Activated naive CD8-positive, alpha-beta T cell treated with anti-CD3 and anti-CD28 coated beads, Interleukin-2, amount 50 U/mL, for 24 hours (primary cell): ENCODE data around the gene STK39.

Experiments used
- ATAC-seq: fragments of 150-1000 bp; cut with Tn5 transposase; one replicate; pipeline ENCODE4 v1.10.0; 2021
- DNase-seq: peaks from one replicate; pipeline ENCODE4 v3.0.0; 2021
- H3K27ac Mint-ChIP-seq: one replicate; pipeline ENCODE4 v1.8.0; 2021; ENCODE audit warnings: mild to moderate bottlenecking, mixed read lengths
- H3K27me3 Mint-ChIP-seq: one replicate; pipeline ENCODE4 v1.8.0; 2021; ENCODE audit warnings: mixed read lengths
- H3K36me3 Mint-ChIP-seq: one replicate; pipeline ENCODE4 v1.8.0; 2021; ENCODE audit warnings: low read depth, mixed read lengths
- H3K4me1 Mint-ChIP-seq: one replicate; pipeline ENCODE4 v1.8.0; 2021; ENCODE audit warnings: mixed read lengths
- H3K4me3 Mint-ChIP-seq: one replicate; pipeline ENCODE4 v1.8.0; 2021; ENCODE audit warnings: mild to moderate bottlenecking, moderate library complexity, mixed read lengths
- H3K9me3 Mint-ChIP-seq: one replicate; pipeline ENCODE4 v1.8.0; 2021; ENCODE audit warnings: mixed read lengths

Gene STK39

DNA sequence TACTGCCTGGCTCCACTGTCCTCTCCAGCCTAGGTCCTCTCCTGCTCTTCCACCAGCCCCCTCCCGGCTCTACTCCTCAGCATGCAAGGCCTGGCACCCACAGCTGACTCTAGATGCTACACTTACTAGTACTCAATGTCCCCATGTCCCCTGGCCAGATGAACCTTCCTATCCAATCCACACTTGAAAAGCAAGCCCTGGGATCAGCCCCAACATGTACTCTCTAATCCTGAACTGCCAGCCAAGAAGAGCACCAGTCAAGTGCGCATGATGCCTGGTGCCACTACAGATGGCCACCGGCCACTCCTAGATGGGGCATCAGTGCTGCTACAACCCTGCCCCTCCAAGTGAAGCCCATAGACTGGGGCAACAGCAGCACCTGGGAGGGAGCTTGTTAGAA, 168.2 kb downstream of the STK39 start:
- H3K27ac Mint-ChIP-seq: no peak overlapping the region
- no peak for DNase-seq
- peaks cover 14% of the 10 kb centered on the region for H3K36me3 Mint-ChIP-seq
- no peaks in the 10 kb centered on the region for H3K4me1 Mint-ChIP-seq
- no peak for ATAC-seq
- H3K9me3 Mint-ChIP-seq: no peaks in the 10 kb centered on the region
- no peak overlapping the region for H3K4me3 Mint-ChIP-seq
- H3K27me3 Mint-ChIP-seq: no peaks in the 10 kb centered on the region

DNA sequence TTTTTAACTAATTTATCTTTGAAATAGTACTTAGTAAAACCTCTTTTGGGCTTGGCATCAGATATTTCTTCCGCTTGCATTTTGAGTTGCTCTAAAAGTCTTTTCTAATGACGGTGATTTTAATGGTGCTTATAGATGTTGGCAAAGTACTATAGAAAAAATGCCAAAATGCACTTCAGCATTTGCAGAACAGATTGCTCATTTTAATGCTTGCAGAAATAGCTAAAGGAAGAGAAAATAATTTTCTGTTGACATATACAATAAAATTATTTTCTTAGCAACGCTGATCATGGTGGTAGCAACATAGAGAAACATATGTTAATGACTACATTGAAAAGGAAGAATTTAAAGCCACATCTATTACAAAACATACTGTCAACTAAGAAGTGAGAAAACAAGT, 170.7 kb downstream of the STK39 start:
- H3K27ac Mint-ChIP-seq: no peak overlapping the region
- no peak overlapping the region for H3K4me3 Mint-ChIP-seq
- ATAC-seq (no peak), DNase-seq (no peak)
- no peaks in the 10 kb centered on the region for H3K9me3 Mint-ChIP-seq
- H3K27me3 Mint-ChIP-seq: no peaks in the 10 kb centered on the region
- H3K4me1 Mint-ChIP-seq: no peaks in the 10 kb centered on the region
- peaks cover 18% of the 10 kb centered on the region for H3K36me3 Mint-ChIP-seq

- ATAC-seq (no peak), DNase-seq (no peak)
- Mint-ChIP-seq H3K9me3 (no peaks in the 10 kb centered on the region), H3K36me3 (peaks cover 19% of the 10 kb centered on the region), H3K4me3 (no peak overlapping the region), H3K4me1 (no peaks in the 10 kb centered on the region), H3K27me3 (no peaks in the 10 kb centered on the region), H3K27ac (no peak overlapping the region)
These were observed 171.9 kb downstream of the STK39 start for GRCh38 chr2:168075446-168075845.

DNA sequence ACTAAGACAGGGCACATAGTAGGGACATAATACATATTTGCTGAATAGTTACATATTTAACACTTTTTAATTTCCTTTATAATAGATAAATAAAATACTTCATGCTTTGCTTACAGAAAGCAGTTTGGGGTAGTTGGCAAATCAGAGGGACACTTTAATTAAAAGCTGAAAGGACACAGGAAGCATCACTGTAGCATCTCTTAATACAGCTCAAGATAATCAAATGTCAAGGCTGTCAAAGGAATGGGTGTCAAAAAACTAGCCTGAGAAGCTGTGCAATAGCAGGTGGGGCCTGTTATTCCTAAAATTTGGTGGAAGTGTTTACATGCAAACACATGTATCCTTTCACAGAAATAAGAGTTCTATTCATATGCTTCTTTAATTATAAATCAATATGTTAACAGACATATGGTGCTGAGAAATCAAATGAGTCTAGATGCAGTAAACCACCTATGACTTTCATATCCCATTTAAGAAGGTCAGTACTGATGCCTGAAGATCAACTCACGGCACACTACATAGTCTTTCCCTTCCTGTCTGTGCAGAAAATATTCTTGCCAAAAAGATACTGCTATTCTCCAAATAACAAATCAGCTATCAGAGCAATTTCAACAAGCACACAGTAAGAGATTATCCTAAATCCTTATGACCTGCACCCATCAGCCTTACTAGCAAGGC, 174.6 kb downstream of the STK39 start:
- no peak for ATAC-seq
- H3K4me3 Mint-ChIP-seq: no peak overlapping the region
- no peaks in the 10 kb centered on the region for H3K4me1 Mint-ChIP-seq
- no peak overlapping the region for H3K27ac Mint-ChIP-seq
- H3K27me3 Mint-ChIP-seq: no peaks in the 10 kb centered on the region
- no peak for DNase-seq
- no peaks in the 10 kb centered on the region for H3K9me3 Mint-ChIP-seq
- peaks cover 18% of the 10 kb centered on the region for H3K36me3 Mint-ChIP-seq

DNA sequence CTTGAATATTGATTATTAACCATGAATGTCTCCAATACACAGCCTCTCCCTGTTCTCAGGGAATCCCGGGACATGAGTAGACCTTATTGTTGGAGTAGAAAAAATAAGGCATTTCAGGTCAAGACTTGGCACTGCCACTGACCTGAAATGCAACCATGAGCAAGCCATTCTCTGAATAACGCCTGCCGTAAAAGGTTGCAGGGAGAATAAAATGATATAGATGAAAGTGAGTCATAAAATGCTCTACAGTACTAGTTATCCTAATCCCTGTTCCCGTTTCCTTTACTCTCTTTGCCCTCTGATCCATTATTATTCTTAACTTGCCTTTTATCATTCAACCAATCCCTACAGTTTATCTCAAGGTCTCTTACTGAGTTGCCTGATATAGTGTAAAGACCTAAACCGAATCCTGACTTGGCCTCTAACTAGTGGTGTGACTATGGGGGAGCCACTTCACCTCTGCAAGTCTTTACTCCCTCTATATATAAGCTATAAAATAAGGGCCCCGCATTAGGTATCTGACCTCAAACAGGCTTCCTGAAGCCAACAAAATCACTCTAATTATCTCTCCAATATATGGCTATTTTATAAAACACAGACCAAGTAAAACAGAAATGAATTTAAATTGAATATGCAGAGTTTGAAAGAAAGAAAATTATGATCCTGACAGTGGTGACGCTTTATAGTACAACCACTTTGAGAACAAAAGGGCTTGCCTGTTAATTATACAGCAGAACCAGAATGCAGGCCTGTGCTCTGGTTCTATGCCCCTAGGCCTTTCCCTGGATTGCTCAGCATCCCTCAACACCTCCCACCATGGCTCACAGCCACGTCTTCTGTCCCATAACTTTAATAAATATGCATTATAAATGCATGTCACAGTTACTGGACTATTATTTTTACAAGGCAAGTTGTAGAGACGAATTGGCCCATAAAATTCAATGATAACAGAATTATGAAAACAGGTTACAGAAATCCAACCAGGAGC, 183.1 kb downstream of the STK39 start:
- H3K36me3 Mint-ChIP-seq: peaks cover 56% of the 10 kb centered on the region
- no peak for ATAC-seq
- H3K27me3 Mint-ChIP-seq: no peaks in the 10 kb centered on the region
- no peak for DNase-seq
- no peak overlapping the region for H3K27ac Mint-ChIP-seq
- no peaks in the 10 kb centered on the region for H3K9me3 Mint-ChIP-seq
- no peaks in the 10 kb centered on the region for H3K4me1 Mint-ChIP-seq
- H3K4me3 Mint-ChIP-seq: no peak overlapping the region

- ATAC-seq (no peak), DNase-seq (no peak)
- H3K36me3 Mint-ChIP-seq: peaks cover 55% of the 10 kb centered on the region
- no peak overlapping the region for H3K4me3 Mint-ChIP-seq
- H3K9me3 Mint-ChIP-seq: no peaks in the 10 kb centered on the region
- no peaks in the 10 kb centered on the region for H3K4me1 Mint-ChIP-seq
- no peaks in the 10 kb centered on the region for H3K27me3 Mint-ChIP-seq
- H3K27ac Mint-ChIP-seq: no peak overlapping the region
These were observed 184.5 kb downstream of the STK39 start for GRCh38 chr2:168062936-168063335.

GRCh38 chr2:168062054-168062453, 185.3 kb downstream of the STK39 start:
- Mint-ChIP-seq H3K9me3 (no peaks in the 10 kb centered on the region), H3K36me3 (peaks cover 50% of the 10 kb centered on the region), H3K27me3 (no peaks in the 10 kb centered on the region), H3K4me3 (no peak overlapping the region), H3K4me1 (no peaks in the 10 kb centered on the region), H3K27ac (no peak overlapping the region)
- DNase-seq: no peak
- ATAC-seq: no peak

GRCh38 chr2:168060986-168061750, 186.2 kb downstream of the STK39 start:
- Mint-ChIP-seq H3K9me3 (no peaks in the 10 kb centered on the region), H3K4me3 (no peak overlapping the region), H3K4me1 (no peaks in the 10 kb centered on the region), H3K27me3 (no peaks in the 10 kb centered on the region), H3K27ac (no peak overlapping the region), H3K36me3 (peaks cover 49% of the 10 kb centered on the region)
- ATAC-seq (no peak), DNase-seq (no peak)

- Mint-ChIP-seq H3K4me3 (no peak overlapping the region), H3K27ac (no peak overlapping the region), H3K9me3 (no peaks in the 10 kb centered on the region), H3K36me3 (peaks cover 40% of the 10 kb centered on the region), H3K27me3 (no peaks in the 10 kb centered on the region), H3K4me1 (no peaks in the 10 kb centered on the region)
- DNase-seq: no peak
- no peak for ATAC-seq
These were observed 187.6 kb downstream of the STK39 start for GRCh38 chr2:168059758-168060157.

DNA sequence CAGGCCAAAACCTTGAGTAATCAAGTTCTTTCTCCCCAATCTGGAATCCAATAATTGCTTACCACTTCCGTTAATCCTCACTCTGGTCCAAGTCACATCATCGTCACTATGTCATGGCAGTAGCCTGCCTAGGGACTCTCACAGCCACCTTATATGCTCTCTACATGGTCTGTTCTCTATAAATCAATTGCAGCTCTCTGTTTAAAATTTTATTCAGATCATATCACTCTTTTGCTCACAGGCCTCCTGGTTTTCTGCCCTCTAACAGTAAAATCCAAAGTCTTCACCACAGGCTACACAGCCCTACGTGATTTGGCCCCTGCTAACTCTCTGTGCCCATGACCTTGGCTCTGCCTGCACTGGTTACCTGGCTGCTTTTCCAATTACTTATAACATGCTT, 188.7 kb downstream of the STK39 start:
- H3K4me1 Mint-ChIP-seq: no peaks in the 10 kb centered on the region
- no peaks in the 10 kb centered on the region for H3K27me3 Mint-ChIP-seq
- H3K4me3 Mint-ChIP-seq: no peak overlapping the region
- DNase-seq (no peak), ATAC-seq (no peak)
- no peaks in the 10 kb centered on the region for H3K9me3 Mint-ChIP-seq
- no peak overlapping the region for H3K27ac Mint-ChIP-seq
- H3K36me3 Mint-ChIP-seq: peaks cover 40% of the 10 kb centered on the region

- H3K36me3 Mint-ChIP-seq: peaks cover 25% of the 10 kb centered on the region
- no peak overlapping the region for H3K4me3 Mint-ChIP-seq
- H3K27ac Mint-ChIP-seq: no peak overlapping the region
- no peaks in the 10 kb centered on the region for H3K4me1 Mint-ChIP-seq
- H3K9me3 Mint-ChIP-seq: no peaks in the 10 kb centered on the region
- H3K27me3 Mint-ChIP-seq: no peaks in the 10 kb centered on the region
- ATAC-seq (no peak), DNase-seq (no peak)
These were observed 191.1 kb downstream of the STK39 start for GRCh38 chr2:168056242-168056787.

DNA sequence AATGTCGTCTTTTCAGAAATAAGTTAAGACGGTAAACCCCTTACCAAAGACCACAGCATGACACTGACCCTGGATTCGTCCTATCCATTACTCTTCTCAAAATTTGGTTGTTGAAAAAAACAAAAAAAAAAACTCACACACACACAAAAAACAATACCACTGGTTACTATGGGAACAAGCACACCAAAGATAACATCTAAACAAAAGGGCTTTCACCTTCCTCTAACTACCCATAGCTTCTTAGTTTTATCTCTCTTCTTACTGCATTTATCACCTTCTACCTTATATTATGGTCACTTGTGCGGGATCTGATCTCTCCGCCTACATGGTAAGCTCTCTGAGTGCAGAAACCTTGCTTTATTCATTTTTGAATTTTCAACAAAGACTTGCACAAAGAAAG, 192.7 kb downstream of the STK39 start:
- Mint-ChIP-seq H3K9me3 (no peaks in the 10 kb centered on the region), H3K27me3 (no peaks in the 10 kb centered on the region), H3K4me1 (no peaks in the 10 kb centered on the region), H3K36me3 (peaks cover 13% of the 10 kb centered on the region), H3K27ac (no peak overlapping the region), H3K4me3 (no peak overlapping the region)
- ATAC-seq: no peak
- no peak for DNase-seq

- ATAC-seq: no peak
- no peaks in the 10 kb centered on the region for H3K4me1 Mint-ChIP-seq
- no peak overlapping the region for H3K4me3 Mint-ChIP-seq
These were observed 193.7 kb downstream of the STK39 start for GRCh38 chr2:168053676-168054075.

GRCh38 chr2:168052773-168053172, 194.6 kb downstream of the STK39 start:
- H3K27me3 Mint-ChIP-seq: no peaks in the 10 kb centered on the region
- H3K9me3 Mint-ChIP-seq: no peaks in the 10 kb centered on the region
- H3K36me3 Mint-ChIP-seq: peaks cover 15% of the 10 kb centered on the region
- H3K27ac Mint-ChIP-seq: no peak overlapping the region
- ATAC-seq (no peak), DNase-seq (no peak)
- H3K4me1 Mint-ChIP-seq: no peaks in the 10 kb centered on the region
- no peak overlapping the region for H3K4me3 Mint-ChIP-seq

More at GRCh38 chr2:168053676-168054075, 193.7 kb downstream of the STK39 start:
- no peak for DNase-seq
- Mint-ChIP-seq H3K9me3 (no peaks in the 10 kb centered on the region), H3K27ac (no peak overlapping the region), H3K36me3 (peaks cover 15% of the 10 kb centered on the region), H3K27me3 (no peaks in the 10 kb centered on the region)
